HG03457 (cell line): ENCODE measurements around the gene BCAS3.
"Not testable (repeated sequence)": the region's sequence is repeated elsewhere in the genome, so short reads cannot be mapped to it uniquely, and the experiment has no call there.

Experiments used
- ATAC-seq: cut with Tn5 transposase; IDR thresholded peaks from one replicate; pipeline ENCODE4 v1.9.1; 2021; ENCODE audit warnings: moderate number of reproducible peaks; ENCODE audit not compliant: unreplicated experiment

BCAS3 gene

DNA sequence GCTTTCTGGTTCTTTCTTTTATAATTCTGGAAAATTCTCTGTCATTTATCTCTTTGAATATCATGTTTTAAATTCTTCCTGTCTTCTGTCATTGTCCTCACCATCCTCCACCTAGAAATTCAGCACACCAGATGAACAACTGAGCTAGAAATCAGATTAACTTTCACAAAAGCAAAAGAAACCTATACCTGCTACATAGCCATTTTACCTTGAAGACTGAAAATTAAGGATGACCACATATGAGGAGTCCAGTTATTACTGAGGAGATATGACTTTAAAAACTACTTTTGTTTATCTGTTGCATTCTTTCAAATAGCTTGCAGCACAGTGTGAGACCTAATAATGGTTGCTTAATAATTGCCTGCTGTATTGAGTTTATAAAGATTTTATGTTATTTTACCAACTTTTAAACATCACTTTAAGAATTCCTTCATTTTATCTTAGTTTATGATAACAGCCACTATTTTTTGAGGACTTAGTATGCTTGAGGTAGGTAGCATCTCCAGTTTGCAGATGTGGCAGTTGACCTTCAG, 104.3 kb downstream of the BCAS3 start:
- ATAC-seq: no peak

DNA sequence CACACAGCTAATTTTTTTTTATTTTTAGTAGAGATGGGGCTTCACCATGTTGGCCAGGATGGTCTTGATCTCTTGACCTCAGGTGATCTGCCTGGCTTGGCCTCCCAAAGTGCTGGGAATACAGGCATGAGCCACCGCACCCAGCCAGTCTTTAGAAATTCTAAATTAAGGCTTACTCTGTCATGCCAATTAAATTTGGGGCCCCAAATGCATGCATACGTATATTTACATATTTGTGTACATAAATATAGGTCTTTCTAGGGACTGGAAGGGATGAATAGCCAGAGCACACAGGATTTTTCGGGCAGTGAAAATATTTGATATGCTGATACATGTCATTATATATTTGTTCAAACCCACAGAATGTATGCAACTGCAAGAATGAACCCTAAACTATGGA, 105.1 kb downstream of the BCAS3 start:
- no peak for ATAC-seq

DNA sequence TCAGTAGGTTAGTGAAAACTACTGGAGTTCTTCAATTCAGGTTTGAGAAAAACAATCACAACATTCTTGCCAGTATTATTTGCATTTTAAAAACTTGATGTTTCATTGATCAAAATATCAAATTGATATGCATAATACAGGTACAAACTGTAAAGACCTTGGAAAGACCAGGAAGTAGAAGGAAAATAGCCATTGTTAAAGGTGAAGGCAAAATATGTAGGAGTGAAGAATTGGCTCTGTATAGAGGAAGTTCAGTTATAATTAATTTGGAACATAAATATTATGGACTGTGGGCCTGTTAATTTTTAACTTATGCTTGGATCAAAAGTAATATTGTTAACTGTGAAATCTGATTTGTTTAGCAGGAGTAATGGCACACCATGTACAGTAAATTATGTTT, 112.6 kb downstream of the BCAS3 start:
- ATAC-seq: no peak

DNA sequence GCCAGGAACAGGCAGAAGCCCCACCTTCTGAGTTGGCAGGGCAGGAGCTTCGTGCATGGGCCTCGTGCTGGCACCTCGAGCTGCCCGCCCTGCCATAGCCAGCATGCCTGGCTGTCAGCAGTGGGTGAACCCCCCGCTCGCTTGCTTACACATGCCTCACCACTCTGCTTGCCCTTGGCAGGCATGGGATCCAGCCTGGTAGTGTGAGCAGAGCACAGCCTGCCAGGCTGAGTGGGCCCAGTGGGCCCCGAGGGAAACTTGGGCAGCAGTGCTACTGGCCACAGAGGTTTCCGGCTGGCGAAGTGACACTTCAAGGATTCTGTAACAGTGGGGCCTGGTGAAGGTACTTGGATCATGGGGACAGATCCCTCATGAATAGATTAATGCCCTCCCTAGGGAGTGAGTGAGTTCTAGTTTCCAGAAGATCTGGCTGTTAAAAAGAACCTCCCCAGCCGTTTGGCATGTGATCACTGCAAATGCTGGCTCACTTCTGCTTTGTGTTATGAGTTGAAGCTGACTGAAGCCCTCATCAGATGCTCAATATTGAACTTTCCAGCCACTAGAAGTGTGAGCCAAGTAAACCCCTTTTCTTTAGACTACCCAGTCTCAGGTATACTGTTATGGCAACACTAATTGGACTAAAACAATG, 114.7 kb downstream of the BCAS3 start:
- ATAC-seq: no peak

DNA sequence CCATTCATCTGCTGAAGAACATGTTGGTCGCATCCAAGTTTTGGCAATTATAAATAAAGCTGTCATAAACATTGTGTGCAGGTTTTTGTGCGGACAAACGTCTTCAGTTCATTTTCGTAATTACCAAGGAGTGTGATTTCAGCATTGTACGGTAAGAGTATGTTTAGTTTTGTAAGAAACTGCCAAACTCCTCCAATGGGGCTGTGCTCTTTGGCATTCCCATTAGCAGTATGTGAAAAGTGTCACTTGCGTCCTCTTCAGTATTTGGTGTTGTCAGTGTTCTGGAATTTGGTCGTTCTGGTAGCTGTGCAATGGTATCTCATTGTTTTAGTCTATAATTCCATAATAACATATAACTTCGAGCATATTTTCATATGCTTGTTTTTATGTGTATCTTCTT, 120.9 kb downstream of the BCAS3 start:
- ATAC-seq: no peak

DNA sequence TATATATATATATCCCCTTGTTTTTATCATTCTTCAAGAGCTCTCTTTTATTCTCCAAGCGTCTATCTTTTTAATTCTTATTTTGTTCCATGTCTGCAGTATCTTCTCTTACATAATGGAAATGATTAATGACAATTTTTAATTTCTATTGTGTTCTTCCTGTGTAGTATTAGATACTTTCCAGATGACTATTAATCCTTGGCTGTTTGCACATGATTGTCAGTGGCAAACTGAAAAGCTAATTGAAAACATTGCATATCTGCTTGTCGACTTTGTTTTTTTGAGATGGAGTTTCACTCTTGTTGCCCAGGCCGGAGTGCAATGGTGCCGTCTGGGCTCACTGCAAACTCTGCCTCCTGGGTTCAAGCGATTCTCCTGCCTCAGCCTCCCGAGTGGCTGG, 124.7 kb downstream of the BCAS3 start:
- no peak for ATAC-seq

DNA sequence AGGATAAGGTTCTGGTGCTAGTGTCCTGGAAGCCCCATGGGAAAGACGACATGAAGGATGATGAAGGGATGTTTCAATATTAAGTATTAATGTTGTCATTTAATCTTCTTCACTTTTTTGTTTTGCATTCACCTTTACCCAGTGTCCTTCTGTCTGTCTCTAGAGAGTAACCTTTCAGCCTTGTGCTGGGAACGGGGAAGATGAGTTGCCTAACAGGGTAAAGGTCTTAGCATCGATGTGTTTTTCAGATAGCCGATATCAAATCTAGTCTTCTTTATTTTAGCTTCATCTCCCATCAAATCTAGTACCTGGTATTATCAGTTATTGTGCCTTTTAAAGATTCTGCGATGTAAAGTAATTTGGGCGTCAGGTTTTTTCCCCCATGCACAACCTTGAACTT, 125.4 kb downstream of the BCAS3 start:
- ATAC-seq: no peak

DNA sequence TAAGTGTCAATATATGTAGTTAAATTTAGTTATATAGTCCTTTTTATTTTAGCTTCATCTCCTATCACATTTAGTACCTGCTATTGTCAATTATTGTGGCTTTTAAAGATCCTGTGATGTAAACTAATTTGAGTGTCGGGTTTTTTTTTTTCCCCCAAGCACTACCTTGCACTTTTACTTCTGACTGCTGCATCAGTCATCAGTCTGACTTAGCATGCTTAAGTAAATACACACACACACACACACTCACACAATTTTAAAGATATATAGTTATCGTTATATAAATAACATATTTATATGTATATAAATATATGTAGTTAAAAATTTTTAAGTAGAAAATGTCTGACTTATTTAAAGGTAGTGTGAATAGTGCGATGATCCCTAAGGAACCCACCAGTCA, 127.2 kb downstream of the BCAS3 start:
- ATAC-seq: no peak

DNA sequence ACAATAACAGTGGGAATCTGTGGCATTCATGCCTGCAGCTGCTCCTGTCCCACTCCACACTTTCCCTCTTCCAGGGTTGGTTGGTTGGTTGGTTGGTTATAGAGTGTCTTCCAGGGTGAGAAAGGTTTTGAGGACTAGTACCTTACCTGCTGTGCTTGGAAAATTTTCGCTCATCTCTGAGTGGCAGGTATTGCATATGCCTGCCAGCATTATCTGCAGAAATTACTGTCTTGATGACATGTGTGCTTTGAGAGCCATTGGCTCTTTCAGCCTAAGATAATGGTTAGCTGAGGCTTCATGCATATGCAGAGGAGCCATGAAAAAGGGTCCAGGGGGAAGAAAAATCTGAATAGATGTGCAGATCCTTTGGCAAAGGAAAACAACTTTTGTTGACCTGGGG, 131.8 kb downstream of the BCAS3 start:
- no peak for ATAC-seq

DNA sequence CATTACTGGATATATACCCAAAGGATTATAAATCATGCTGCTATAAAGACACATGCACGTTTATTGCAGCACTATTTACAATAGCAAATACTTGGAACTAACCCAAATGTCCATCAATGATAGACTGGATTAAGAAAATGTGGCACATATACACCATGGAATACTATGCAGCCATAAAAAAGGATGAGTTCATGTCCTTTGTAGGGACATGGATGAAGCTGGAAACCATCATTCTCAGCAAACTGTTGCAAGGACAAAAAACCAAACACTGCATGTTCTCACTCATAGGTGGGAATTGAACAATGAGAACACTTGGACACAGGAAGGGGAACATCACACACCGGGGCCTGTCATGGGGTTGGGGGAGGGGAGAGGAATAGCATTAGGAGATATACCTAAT, 137.3 kb downstream of the BCAS3 start:
- ATAC-seq: not testable (repeated sequence)

DNA sequence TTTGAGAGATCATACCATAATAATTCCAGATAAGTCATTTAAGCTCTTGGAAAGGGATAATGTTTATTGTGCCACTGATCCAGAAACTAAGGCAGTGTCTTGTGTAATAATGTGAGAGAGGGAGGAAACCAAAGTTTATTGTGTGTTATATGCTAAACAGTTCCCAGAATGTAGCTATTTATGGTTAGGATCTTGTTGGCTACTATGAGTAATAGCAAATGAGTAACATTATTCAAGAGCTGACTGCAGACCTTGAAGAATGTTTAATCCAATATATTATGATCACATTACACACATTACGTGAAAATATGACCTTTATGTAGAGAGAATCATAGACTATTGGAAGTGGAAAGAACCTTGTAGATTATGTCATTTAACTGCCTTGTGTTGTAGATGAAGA, 139.5 kb downstream of the BCAS3 start:
- ATAC-seq: no peak

DNA sequence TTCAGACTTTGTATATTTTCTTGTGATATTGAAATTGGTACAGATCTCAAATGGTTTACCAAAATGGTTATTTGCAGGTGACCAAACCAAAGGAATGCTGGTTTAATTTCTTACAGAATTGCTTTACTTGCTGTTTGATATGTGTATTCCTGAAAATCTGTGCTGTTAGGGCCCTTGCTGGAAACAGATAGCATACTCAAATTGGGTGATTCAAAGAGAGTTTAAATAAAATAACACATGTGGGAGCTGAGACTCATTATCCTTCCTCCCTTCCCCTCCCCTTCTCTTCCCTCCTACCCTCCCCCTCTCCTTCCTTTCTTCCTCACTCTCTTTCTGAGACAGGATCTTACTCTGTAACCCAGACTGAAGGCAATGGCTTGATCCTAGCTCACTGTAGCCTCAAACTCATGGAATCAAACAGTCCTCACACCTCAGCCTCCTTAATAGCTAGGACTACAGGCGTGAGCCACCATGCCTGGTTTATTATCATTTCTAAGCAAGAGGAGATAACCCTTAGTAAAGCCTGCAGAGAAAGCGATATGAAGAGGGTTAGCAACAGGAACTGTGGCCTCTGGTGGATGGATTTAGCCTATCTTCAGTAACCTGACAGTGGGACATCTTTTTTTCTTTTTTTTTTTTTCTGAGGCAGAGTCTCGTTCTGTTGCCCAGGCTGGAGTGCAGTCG, 141.9 kb downstream of the BCAS3 start:
- no peak for ATAC-seq

DNA sequence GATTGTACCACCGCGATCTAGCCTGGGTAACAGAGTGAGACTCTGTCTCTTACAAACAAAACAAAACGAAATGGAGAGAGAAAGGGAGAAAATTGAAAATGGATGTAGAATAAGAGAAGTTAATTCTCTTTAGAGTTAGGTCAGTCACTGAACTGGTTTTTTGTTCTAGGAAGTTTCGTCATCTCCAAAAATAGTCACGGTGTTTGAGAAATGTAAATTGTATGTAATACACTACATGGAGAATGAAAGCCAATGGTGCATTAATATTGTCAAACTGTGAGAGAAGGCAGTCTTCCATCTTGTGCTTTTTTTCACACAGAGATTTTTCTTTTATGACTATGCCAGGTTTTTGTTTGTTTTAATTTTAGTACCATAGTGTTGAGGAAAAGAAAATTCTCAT, 145.9 kb downstream of the BCAS3 start:
- ATAC-seq: no peak

DNA sequence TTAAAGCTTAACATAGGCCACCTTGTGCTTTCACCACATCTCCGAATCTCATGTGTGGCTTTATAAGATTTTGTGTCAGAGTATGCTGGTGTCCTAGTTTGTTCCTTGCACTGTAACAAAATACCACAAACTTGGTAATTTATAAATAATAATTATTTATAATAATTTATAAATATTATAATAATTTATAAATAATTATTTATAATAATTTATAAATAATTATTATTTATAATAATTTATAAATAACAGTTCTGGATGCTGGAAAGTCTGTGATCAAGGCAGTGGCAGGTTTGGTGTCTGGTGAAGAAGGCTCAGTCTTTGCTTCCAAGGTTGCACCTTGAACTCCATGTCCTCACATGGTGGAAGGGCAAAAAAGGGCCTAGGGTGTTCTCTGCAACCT, 147.7 kb downstream of the BCAS3 start:
- no peak for ATAC-seq

DNA sequence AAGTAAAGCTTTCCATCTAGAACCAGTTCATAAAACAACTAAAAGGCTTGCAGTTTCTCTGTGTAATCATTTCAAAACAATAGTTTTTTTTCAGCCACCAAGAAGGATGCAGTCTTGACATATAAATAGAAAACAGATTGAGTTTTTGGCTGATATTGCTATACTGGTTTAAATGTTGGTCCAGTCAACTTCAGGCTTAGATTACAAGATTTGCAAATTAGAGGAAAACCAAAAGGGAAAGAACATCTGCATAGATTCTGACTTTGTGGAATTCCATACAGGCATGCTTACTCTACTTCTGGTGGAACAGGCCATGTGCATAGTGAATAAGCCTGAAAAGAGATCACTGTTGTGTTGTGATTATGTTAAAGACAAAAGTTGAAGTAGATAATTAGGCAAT, 150.3 kb downstream of the BCAS3 start:
- no peak for ATAC-seq

DNA sequence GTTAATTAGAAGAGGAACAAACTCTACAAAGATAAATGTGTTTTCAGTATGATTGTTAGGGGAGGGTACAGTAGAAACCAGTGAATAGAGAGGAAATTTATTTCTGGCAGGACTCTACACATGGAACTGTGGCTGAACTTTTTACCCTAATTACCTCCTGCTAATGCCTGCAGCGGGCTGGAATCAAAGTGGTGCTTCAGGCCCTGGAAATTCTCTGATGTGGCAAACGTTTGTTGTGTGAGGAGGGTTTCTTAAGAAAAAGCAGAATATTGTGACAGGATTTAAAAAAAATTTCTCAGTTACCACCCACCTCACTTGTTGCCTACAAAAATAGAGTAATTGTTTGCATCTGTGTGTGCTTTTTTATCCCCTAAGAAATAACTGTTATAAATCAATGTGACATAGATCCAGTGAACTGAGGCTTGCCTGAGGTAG, 154.5 kb downstream of the BCAS3 start:
- ATAC-seq: no peak

DNA sequence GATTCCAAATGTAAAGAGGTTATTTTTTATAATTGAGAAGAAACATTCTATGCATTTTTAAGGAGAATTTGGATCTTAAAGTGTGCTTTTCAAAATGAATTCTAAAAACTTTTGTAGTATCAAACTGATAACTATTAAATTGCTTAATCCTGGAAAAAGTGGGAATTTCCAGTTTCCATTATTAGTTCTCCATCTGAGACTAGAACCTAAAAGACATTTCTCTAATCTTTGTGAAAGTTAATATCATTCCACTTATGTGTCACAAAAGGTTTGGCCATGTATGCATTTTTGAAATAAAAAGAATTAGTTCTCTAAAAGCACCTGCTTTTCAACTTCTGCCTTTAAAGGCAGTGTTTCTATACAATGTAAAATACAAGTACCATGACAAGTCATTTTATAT, 155.0 kb downstream of the BCAS3 start:
- ATAC-seq: no peak

DNA sequence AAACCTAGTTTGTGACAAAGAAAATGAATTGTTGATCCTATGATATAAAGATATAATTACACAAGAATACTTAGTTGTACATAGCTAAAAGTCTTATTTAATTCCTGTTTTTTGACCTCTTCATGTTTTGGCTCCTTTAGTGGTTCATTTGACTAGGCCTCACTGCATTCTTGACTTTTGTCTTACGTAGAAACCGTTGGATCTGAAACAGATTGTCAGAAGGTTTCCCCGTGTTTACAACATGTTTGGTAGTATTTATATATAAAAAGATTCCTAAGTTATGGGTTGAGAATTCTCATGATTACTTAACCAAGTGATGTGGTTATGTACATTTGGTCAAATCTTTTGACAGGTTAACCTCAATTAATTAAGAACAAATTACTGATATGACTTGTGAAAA, 162.8 kb downstream of the BCAS3 start:
- ATAC-seq: no peak

DNA sequence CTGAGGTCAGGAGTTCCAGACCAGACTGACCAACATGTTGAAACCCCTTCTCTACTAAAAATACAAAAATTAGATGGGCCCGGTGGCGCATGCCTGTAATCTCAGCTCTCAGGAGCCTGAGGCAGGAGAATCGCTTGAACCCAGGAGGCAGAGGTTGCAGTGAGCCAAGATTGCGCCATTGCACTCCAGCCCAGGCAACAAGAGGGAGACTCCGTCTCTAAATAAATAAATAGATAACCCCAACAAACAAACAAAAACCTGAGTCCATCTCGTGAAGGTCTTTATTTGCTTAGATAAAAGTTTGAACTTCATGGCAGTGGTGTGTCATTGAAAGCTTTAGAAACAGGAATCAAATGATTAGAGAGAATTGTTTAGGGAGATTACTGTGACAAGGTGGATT, 167.4 kb downstream of the BCAS3 start:
- ATAC-seq: no peak

DNA sequence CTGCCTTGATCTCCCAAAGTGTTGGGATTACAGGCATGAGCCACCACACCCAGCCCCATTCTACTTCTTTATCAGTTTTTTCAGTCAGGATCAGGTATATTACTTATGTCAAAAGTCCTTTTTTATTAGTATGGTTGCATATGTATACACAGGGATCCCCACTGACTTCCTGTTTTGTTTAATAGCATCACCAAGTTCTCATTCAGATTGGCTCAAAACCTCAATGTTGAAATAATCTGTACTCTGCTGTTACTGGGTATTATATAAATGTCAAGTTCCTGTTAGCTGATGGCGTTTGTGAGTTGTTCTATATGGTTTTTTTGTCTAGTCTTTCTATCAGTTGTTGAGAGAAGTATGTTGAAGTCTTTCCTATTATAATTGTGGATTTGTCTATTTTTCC, 168.5 kb downstream of the BCAS3 start:
- no peak for ATAC-seq

DNA sequence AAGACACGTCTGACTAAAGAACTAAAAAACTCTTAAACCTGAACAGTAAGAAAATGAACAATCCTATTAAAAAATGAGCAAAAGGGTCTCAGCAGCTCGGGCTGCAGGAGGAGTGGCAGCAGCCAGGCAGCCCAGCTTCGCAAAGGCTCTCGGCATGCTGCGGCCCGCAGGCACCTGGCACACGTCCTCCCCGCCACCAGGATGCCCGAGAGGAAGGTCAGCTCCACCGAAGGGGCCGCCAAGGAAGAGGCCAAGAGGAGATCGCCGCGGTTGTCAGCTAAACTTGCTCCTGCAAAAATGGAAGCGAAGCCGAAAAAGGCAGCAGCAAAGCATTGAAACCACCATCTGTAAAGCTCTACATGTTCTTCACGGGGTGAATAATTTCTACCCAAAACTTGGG, 173.5 kb downstream of the BCAS3 start:
- no peak for ATAC-seq

DNA sequence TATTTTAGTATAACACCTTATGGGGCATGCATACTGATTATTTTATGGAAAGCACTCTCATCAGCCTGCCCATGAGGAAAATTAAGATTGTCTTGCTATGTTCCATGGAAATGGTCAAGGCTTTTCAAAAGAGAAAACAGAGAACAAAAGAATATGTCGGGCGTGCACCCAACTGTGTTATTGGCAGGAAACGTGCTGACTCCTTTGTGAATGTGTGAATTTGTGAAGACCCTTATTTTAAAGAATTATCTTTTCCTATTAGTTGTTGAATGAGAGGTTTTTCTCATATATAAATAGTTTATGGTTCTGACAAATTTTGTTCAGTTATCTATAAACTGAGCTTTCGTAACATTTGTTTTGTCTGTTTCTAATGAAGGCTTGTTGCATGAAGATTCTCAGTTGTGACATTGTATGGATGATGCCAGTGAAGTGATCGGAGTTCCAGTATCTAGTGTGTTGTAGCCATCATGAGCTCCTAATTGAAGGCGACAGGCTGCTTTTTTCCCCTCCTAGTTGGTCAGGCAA, 180.0 kb downstream of the BCAS3 start:
- no peak for ATAC-seq
